Vagina (tissue), 2 donors: ENCODE data around the gene PAPPA.

Experiments
- POLR2A ChIP-seq, 2 donors: fragments of 450-650 bp; IDR thresholded peaks; one replicate each; pipeline ENCODE4 v1.6.1; 2017; ENCODE audit warnings: antibody characterized with exemption in 2 of 2, mild to moderate bottlenecking in 2 of 2, moderate library complexity in 2 of 2
- TF ChIP-seq, protein P1 (sequence below), 3 experiments: fragments of 450-650 bp in 2 of 3; fragments of 200-600 bp in 1 of 3; sonication (generic) in 1 of 3; IDR thresholded peaks; one replicate each; pipeline ENCODE4 v1.5.1; 2017 to 2019; ENCODE audit warnings: antibody characterized with exemption in 3 of 3, mild to moderate bottlenecking in 2 of 3, moderate library complexity in 2 of 3

DNA sequence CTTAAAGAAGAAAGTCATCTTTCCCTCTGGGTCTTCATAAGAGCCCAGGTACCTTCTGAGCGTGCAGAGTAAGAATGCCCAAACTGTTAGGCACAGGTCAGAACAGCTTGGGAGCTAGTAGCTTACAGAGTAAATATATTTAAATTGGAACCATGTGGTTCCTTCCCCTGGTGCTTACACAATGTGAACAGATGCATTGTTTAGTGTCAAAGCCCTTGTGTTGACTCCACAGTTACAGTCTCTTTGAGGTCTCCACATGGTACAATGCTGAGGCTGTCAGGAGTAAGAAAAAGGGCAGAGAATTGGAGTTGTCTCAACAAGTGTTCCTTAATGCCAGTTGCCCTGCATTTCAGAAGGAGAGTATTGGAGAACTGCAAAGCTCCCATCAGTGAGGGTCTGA lies 188.5 kb downstream of the PAPPA start:
- TF ChIP-seq, protein P1, sequence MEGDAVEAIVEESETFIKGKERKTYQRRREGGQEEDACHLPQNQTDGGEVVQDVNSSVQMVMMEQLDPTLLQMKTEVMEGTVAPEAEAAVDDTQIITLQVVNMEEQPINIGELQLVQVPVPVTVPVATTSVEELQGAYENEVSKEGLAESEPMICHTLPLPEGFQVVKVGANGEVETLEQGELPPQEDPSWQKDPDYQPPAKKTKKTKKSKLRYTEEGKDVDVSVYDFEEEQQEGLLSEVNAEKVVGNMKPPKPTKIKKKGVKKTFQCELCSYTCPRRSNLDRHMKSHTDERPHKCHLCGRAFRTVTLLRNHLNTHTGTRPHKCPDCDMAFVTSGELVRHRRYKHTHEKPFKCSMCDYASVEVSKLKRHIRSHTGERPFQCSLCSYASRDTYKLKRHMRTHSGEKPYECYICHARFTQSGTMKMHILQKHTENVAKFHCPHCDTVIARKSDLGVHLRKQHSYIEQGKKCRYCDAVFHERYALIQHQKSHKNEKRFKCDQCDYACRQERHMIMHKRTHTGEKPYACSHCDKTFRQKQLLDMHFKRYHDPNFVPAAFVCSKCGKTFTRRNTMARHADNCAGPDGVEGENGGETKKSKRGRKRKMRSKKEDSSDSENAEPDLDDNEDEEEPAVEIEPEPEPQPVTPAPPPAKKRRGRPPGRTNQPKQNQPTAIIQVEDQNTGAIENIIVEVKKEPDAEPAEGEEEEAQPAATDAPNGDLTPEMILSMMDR (IDR thresholded peaks at IDR 0.05): no peak
- no peak for TF ChIP-seq POLR2A (IDR thresholded peaks at IDR 0.05)
